Suprapubic skin (tissue), 4 donors: Measurements from ENCODE around the gene ELP1. TPM values are rescaled to one million over a fixed set of nuclear protein-coding genes. Genes with fewer than 3 reads are reported as not detected.

Experiments used
- DNase-seq, 2 donors: peaks; one replicate each; pipeline ENCODE4 v3.0.0-alpha.2; 2019; ENCODE audit warnings: low spot score in 2 of 2
- H3K27ac ChIP-seq: fragments of 200-600 bp; sonication (generic); one replicate; pipeline ENCODE4 v1.5.1; 2019
- H3K27me3 ChIP-seq: fragments of 200-600 bp; sonication (generic); one replicate; pipeline ENCODE4 v1.5.1; 2019
- H3K36me3 ChIP-seq: fragments of 200-600 bp; sonication (generic); one replicate; pipeline ENCODE4 v1.5.1; 2019
- H3K4me1 ChIP-seq: fragments of 200-600 bp; sonication (generic); one replicate; pipeline ENCODE4 v1.5.1; 2019
- H3K4me3 ChIP-seq: fragments of 200-600 bp; sonication (generic); one replicate; pipeline ENCODE4 v1.5.1; 2019; ENCODE audit warnings: mild to moderate bottlenecking
- H3K9me3 ChIP-seq: fragments of 200-600 bp; sonication (generic); one replicate; pipeline ENCODE4 v1.5.1; 2019
- CTCF ChIP-seq, 2 donors: fragments of 200-600 bp in 1 of 2; fragments of 450-650 bp in 1 of 2; sonication (generic) in 1 of 2; IDR thresholded peaks; one replicate each; pipeline ENCODE4 v1.5.1; 2016 to 2019; ENCODE audit warnings: antibody characterized with exemption in 2 of 2, mild to moderate bottlenecking in 1 of 2, moderate library complexity in 1 of 2
- EP300 ChIP-seq: sonication (generic); formaldehyde crosslinking; IDR thresholded peaks from one replicate; pipeline ENCODE4 v1.6.1; 2017; ENCODE audit warnings: antibody characterized with exemption
- POLR2A ChIP-seq, 2 donors: fragments of 450-650 bp; IDR thresholded peaks; one replicate each; pipeline ENCODE4 v1.6.1; 2017; ENCODE audit warnings: antibody characterized with exemption in 2 of 2, mild to moderate bottlenecking in 2 of 2, moderate library complexity in 2 of 2
- POLR2AphosphoS5 ChIP-seq, 3 donors: sonication (generic); formaldehyde crosslinking; IDR thresholded peaks; one replicate each; pipeline ENCODE4 v1.6.1; 2017; ENCODE audit warnings: antibody characterized with exemption in 3 of 3
- WGBS: methylation state at CpG from one replicate; pipeline ENCODE4 v1.1.5; 2018; 5-methylcytosine and 5-hydroxymethylcytosine counted together
- total RNA-seq, 4 donors: library from RNA; depleted of rRNA; stranded (reverse); fragments of >200 nt; gene quantifications; one replicate each; pipeline ENCODE4 v1.1.0, GENCODE V29; 2016

ELP1 gene
- total RNA-seq, 4 donors from 2014 or later, result 22.2 to 34.2 (median 23.2) TPM

- H3K4me1 ChIP-seq, result peaks cover 9% of the 10 kb centered on the region
- H3K4me3 ChIP-seq, result no peak overlapping the region
- DNase-seq, result no peak
- no peaks in the 10 kb centered on the region for H3K36me3 ChIP-seq
- no peak for TF ChIP-seq POLR2A (IDR thresholded peaks at IDR 0.05)
- TF ChIP-seq POLR2AphosphoS5 (IDR thresholded peaks at IDR 0.05), result no peak
- no peak for TF ChIP-seq EP300
- no peak for TF ChIP-seq CTCF (IDR thresholded peaks at IDR 0.05)
- WGBS, result 75% methylated on average over 6 of the region's 6 CpGs
- H3K27ac ChIP-seq, result no peak overlapping the region
- no peaks in the 10 kb centered on the region for H3K27me3 ChIP-seq
- no peaks in the 10 kb centered on the region for H3K9me3 ChIP-seq
These were observed 76.4 kb downstream of the ELP1 start for GRCh38 chr9:108857572-108857971.

- Histone ChIP-seq H3K27me3 (no peaks in the 10 kb centered on the region), H3K36me3 (no peaks in the 10 kb centered on the region), H3K4me1 (peaks cover 9% of the 10 kb centered on the region), H3K27ac (no peak within 1 kb of the TSS), H3K4me3 (no peak within 1 kb of the TSS), H3K9me3 (no peaks in the 10 kb centered on the region)
- TF ChIP-seq POLR2AphosphoS5 (IDR thresholded peaks at IDR 0.05) (no peak), CTCF (IDR thresholded peaks at IDR 0.05) (no peak), EP300 (no peak), POLR2A (IDR thresholded peaks at IDR 0.05) (no peak)
- WGBS, result 89% methylated on average over 4 of the region's 7 CpGs
- DNase-seq, result no peak
These were observed 78.0 kb downstream of the ELP1 start, which contains the start of gene ACTL7B for GRCh38 chr9:108855888-108856287. Gene ACTL7B (minus strand): TSS chr9:108855986. CDS start chr9:108855930, 56 bp downstream.

- DNase-seq, result no peak
- no peak for TF ChIP-seq EP300
- TF ChIP-seq POLR2AphosphoS5 (IDR thresholded peaks at IDR 0.05), result no peak
- TF ChIP-seq CTCF (IDR thresholded peaks at IDR 0.05), result no peak
- no peak for TF ChIP-seq POLR2A (IDR thresholded peaks at IDR 0.05)
- Histone ChIP-seq H3K27ac (no peak overlapping the region), H3K36me3 (no peaks in the 10 kb centered on the region), H3K27me3 (no peaks in the 10 kb centered on the region), H3K9me3 (no peaks in the 10 kb centered on the region), H3K4me3 (no peak overlapping the region), H3K4me1 (peaks cover 9% of the 10 kb centered on the region)
- WGBS, result no CpG with 5 or more reads among the region's 25 CpGs
These were observed 78.4 kb downstream of the ELP1 start for GRCh38 chr9:108855529-108855886.

GRCh38 chr9:108854641-108855528 lies 79.0 kb downstream of the ELP1 start:
- no peaks in the 10 kb centered on the region for H3K27me3 ChIP-seq
- H3K9me3 ChIP-seq, result no peaks in the 10 kb centered on the region
- H3K4me1 ChIP-seq, result peaks cover 6% of the 10 kb centered on the region
- TF ChIP-seq CTCF (IDR thresholded peaks at IDR 0.05) (no peak), POLR2A (IDR thresholded peaks at IDR 0.05) (no peak), POLR2AphosphoS5 (IDR thresholded peaks at IDR 0.05) (no peak), EP300 (no peak)
- H3K36me3 ChIP-seq, result no peaks in the 10 kb centered on the region
- no peak overlapping the region for H3K27ac ChIP-seq
- H3K4me3 ChIP-seq, result no peak overlapping the region
- DNase-seq, result no peak
- WGBS, result 96% methylated on average over 3 of the region's 59 CpGs

GRCh38 chr9:108854094-108854493 lies 79.8 kb downstream of the ELP1 start:
- no peak for DNase-seq
- H3K4me3 ChIP-seq, result no peak overlapping the region
- no peak for TF ChIP-seq EP300
- no peak for TF ChIP-seq POLR2AphosphoS5 (IDR thresholded peaks at IDR 0.05)
- no peak for TF ChIP-seq POLR2A (IDR thresholded peaks at IDR 0.05)
- no peak for TF ChIP-seq CTCF (IDR thresholded peaks at IDR 0.05)
- no peaks in the 10 kb centered on the region for H3K36me3 ChIP-seq
- no peaks in the 10 kb centered on the region for H3K4me1 ChIP-seq
- H3K9me3 ChIP-seq, result no peaks in the 10 kb centered on the region
- no peak overlapping the region for H3K27ac ChIP-seq
- WGBS, result 92% methylated on average over 3 of the region's 3 CpGs
- no peaks in the 10 kb centered on the region for H3K27me3 ChIP-seq
